Measurements from ENCODE around the gene YKT6. TPM values are rescaled to one million over a fixed set of nuclear protein-coding genes. Genes with fewer than 3 reads are reported as not detected.

YKT6 gene
- total RNA-seq, 4 donors from 2014 or later, result 12.4 to 85.3 (median 49.4) TPM

- H3K27ac ChIP-seq, result no peak overlapping the region
- no peak for TF ChIP-seq CTCF (IDR thresholded peaks at IDR 0.05)
- TF ChIP-seq POLR2A (IDR thresholded peaks at IDR 0.05), result no peak
Observed at GRCh38 chr7:44201813-44202212, 1.0 kb downstream of the YKT6 start.

GRCh38 chr7:44206008-44206407 is 5.2 kb downstream of the YKT6 start:
- no peaks in the 10 kb centered on the region for H3K4me1 ChIP-seq

More at GRCh38 chr7:44201813-44202212, 1.0 kb downstream of the YKT6 start:
- Histone ChIP-seq H3K4me3 (peak overlapping the region; percentile 81 to 84), H3K4me1 (no peaks in the 10 kb centered on the region), H3K9me3 (no peaks in the 10 kb centered on the region), H3K36me3 (no peaks in the 10 kb centered on the region), H3K27me3 (no peaks in the 10 kb centered on the region)
- intact Hi-C loops (cut with DNase I; ENCODE audit: low total_unique reads), result no loop called here
- no peak for DNase-seq

GRCh38 chr7:44208085-44208484 is 7.3 kb downstream of the YKT6 start:
- no peak for DNase-seq
- Histone ChIP-seq H3K36me3 (no peaks in the 10 kb centered on the region), H3K27ac (no peak overlapping the region), H3K4me3 (no peak overlapping the region), H3K4me1 (no peaks in the 10 kb centered on the region), H3K9me3 (no peaks in the 10 kb centered on the region), H3K27me3 (no peaks in the 10 kb centered on the region)
- intact Hi-C loops (cut with DNase I; ENCODE audit: low total_unique reads), result no loop called here
- TF ChIP-seq POLR2A (IDR thresholded peaks at IDR 0.05) (no peak), CTCF (IDR thresholded peaks at IDR 0.05) (no peak)

More at GRCh38 chr7:44206008-44206407, 5.2 kb downstream of the YKT6 start:
- H3K27me3 ChIP-seq, result no peaks in the 10 kb centered on the region
- TF ChIP-seq CTCF (IDR thresholded peaks at IDR 0.05), result no peak
- no peak for TF ChIP-seq POLR2A (IDR thresholded peaks at IDR 0.05)
- H3K36me3 ChIP-seq, result no peaks in the 10 kb centered on the region
- H3K4me3 ChIP-seq, result no peak overlapping the region
- intact Hi-C loops (cut with DNase I; ENCODE audit: low total_unique reads), result no loop called here
- no peak overlapping the region for H3K27ac ChIP-seq
- H3K9me3 ChIP-seq, result no peaks in the 10 kb centered on the region
- no peak for DNase-seq

GRCh38 chr7:44210107-44210506 is 9.3 kb downstream of the YKT6 start:
- Histone ChIP-seq H3K27ac (no peak overlapping the region), H3K27me3 (no peaks in the 10 kb centered on the region), H3K4me3 (no peak overlapping the region), H3K36me3 (no peaks in the 10 kb centered on the region), H3K4me1 (no peaks in the 10 kb centered on the region), H3K9me3 (no peaks in the 10 kb centered on the region)
- DNase-seq, result no peak
- intact Hi-C loops (cut with DNase I; ENCODE audit: low total_unique reads), result no loop called here
- TF ChIP-seq POLR2A (IDR thresholded peaks at IDR 0.05) (no peak), CTCF (IDR thresholded peaks at IDR 0.05) (no peak)

GRCh38 chr7:44211126-44211675 is 10.4 kb downstream of the YKT6 start:
- intact Hi-C loops (cut with DNase I; ENCODE audit: low total_unique reads), result no loop called here
- Histone ChIP-seq H3K9me3 (no peaks in the 10 kb centered on the region), H3K4me1 (no peaks in the 10 kb centered on the region), H3K27me3 (no peaks in the 10 kb centered on the region), H3K27ac (no peak overlapping the region), H3K36me3 (no peaks in the 10 kb centered on the region), H3K4me3 (no peak overlapping the region)
- TF ChIP-seq POLR2A (IDR thresholded peaks at IDR 0.05), result no peak
- no peak for TF ChIP-seq CTCF (IDR thresholded peaks at IDR 0.05)
- no peak for DNase-seq

Data from uterus (tissue), 4 donors.